KOPT-K1 (cell line): Measurements from ENCODE around the gene ASAP3.
A peak's percentile ranks its signal among the peaks of the same experiment; 100 is the strongest.

Experiments
- H3K27ac ChIP-seq: fragments of 200-600 bp; sonication (generic); 2 replicates; pipeline ENCODE4 v1.5.1; 2016; ENCODE audit warnings: antibody characterized with exemption, mild to moderate bottlenecking, low read depth, low read length; ENCODE audit not compliant: poor library complexity, severe bottlenecking
- H3K36me3 ChIP-seq: fragments of 200-600 bp; sonication (generic); 2 replicates; pipeline ENCODE4 v1.5.1; 2017; ENCODE audit warnings: antibody characterized with exemption, mild to moderate bottlenecking, low read length, moderate library complexity; ENCODE audit not compliant: insufficient read depth
- H3K9me3 ChIP-seq: fragments of 200-600 bp; sonication (generic); 2 replicates; pipeline ENCODE4 v1.5.1; 2017; ENCODE audit warnings: antibody characterized with exemption, low read length, mild to moderate bottlenecking; ENCODE audit not compliant: insufficient read depth, poor library complexity, severe bottlenecking

ASAP3 gene

DNA sequence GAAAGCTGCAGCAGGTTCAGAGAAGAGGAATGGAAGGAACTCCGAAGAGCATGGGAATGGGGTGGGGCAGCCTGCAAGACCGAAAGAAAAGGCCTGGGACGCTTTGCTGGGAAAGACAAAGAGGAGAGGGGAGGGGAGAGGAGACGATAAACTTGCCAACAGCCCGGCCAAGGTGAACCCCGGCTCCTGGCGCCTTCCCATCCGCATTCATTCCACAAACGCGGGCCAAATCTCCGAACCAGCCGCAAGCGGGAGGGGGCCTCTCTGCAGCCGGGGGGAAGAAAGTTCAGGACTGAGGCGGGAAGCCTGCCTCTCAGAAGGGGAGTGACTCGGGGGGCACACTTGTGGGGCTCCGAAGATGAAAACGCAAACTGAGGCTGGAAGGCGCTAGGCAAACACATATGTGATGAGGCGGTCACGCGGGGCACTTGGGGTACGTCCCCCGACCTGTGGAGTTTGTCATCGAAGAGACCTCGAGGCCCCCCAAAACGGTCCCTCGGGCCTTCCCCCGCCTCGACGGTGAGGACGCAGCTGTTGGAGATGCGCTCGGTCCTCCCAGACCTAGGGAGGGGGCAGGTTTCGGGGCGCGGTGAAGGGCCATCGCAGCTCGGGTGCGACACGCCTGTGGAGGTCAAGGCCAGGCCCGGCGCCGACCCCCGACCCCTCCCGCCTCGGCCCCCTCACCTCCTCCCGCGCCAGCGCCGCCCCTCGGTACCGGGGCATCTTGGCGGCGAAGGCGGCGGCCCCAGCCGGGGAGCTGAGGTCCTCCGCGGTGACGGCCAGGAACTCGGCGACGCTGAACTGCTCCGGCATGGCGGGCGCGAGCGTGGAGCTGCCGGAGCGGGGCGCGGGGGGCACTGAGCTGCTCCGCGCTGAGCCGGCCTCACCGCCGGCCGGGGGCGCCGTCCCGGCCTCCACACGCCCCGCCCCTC, at the start of gene ASAP3:
Gene ASAP3 (minus strand): TSS at position 859 of the 932 bp plus-strand sequence. CDS start 46 bp downstream, at position 813.
- Histone ChIP-seq H3K9me3 (no peaks in the 10 kb centered on the region), H3K27ac (no peak within 1 kb of the TSS), H3K36me3 (no peaks in the 10 kb centered on the region)

DNA sequence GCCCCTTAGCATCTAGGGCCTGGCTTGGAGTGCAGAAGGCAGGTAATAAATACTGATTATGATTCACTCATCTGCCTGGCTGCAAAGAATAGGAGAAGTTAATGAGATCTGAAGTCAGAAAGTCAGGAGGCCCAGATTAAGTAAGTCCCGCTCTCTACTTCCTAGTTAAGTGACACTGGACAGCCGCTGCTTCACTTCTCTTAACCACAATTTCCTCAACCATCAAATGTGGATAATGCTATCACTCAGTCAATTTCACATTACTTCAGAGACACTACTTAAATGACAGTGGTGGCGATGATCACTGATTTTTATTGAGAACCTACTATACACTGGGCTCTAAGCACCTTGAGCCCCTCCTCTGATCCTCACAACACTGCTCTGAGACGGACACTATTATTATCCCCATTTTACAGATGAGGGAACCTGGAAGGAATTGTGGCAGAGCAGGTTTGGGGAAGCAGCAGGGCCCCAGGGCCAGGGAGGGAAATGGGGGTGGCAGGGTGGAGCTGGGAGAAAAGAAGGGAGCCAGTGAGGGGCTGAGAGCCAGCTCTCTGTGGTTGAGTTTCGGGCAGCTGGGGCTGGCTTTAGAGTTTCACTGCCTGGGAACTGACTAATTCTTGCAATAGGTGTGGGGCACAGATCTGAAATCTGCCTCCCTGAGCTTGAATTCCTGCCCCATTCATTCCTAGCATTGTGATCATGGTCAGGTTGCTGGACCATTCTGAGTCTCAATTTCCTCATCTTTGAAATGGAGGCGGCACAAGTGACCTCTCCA, 49.5 kb upstream of the ASAP3 start:
- Histone ChIP-seq H3K36me3 (no peaks in the 10 kb centered on the region), H3K27ac (no peak overlapping the region), H3K9me3 (no peaks in the 10 kb centered on the region)

- Histone ChIP-seq H3K9me3 (no peaks in the 10 kb centered on the region), H3K27ac (peak overlapping the region; percentile 99), H3K36me3 (peaks cover 14% of the 10 kb centered on the region)
Observed at GRCh38 chr1:23531562-23532094, 47.6 kb upstream of the ASAP3 start.

DNA sequence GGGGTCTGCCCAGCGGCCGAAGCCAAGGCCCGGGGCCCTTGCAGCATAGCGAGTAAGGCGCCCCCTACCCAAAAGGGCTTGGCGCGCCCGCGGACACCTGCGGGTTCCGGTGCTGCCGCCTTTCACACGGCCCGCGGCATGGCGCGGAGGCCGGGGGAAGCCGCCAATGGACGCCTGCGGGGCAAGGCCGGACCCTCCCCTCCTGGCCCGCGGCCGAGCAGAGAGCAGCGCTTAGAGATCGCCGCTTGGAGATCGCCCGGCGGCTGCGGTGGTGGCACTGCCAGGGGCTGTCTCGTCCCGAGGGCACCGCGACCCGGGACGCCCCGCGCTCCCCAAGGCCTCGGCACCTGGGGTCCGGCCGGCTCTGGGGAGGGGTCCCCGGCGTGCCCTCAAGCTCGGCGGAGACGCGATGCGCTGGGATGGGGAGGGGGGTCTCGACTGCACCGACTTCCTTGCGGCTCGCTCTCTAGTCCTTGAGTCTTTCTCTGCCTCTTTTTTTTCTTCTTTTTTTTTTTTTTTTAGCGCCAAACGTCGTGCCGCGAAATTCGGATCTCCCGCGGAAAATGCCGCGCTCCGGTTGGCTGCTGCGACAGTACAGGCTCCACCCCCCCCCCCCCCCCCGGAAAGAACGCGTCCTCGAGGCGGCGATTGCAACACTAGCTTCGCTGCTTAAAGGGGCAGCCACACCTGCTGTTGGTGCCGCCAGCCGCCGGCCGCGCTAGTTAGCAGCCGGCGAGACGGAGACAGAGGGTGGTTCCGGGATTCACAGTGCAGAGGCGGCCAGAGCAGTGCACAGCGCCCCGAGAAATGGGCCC, 47.0 kb upstream of the ASAP3 start, which contains the start of gene E2F2:
Gene E2F2 (minus strand): TSS at position 487 of the 815 bp plus-strand sequence. CDS start 440 bp downstream, at position 47.
- Histone ChIP-seq H3K9me3 (no peaks in the 10 kb centered on the region), H3K36me3 (peaks cover 21% of the 10 kb centered on the region), H3K27ac (peak within 1 kb of the TSS; percentile 99)

GRCh38 chr1:23530087-23530746, 46.2 kb upstream of the ASAP3 start:
- no peaks in the 10 kb centered on the region for H3K9me3 ChIP-seq
- H3K36me3 ChIP-seq, result peaks cover 21% of the 10 kb centered on the region
- peak overlapping the region; percentile 99 for H3K27ac ChIP-seq

DNA sequence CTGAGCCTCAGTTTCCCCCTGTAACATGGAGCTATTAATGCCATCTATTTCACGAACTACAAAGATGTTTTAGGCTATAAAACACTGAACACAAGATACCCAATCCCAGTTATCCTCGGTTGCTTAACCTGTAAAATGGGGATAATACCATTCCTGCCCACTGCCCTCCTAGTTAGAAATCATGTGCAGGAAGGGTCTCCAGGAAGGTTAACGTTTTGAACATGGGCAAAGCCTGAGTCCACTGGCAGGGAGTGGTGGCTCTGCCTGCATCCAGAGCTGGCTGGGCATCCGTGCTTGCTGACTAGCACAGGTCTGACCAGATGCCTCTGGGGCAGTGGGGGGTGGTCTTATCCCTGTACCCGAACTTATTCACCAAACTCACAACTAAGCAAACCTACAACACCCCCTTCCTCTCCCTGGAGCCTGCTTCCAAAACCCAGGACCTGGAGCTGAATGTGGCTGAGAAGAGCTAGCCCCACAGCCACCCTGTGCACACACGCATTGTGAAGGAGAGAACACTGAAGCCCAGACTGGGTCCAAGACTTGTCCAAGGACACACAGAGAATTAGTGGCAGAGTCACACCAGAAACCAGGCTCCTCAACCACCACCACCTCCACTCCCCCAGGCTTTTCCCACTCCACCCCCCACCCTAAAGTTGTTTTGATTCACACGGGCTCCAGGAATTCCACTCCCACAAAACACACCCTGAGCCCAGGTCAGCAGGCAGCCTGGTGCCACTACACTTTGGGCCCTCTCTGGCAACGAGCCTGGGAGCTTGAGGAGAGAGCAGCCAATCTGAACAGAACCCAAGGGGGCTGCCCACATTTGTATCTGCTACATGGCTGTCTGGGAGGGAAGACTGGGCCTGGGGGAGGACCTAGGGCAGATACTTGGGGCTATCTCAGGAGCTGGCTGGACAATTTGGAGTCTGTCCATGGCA, 45.4 kb upstream of the ASAP3 start:
- peak overlapping the region; percentile 99 for H3K27ac ChIP-seq
- H3K36me3 ChIP-seq, result peaks cover 24% of the 10 kb centered on the region
- H3K9me3 ChIP-seq, result no peaks in the 10 kb centered on the region

- Histone ChIP-seq H3K27ac (peak overlapping the region; percentile 99), H3K9me3 (no peaks in the 10 kb centered on the region), H3K36me3 (peaks cover 34% of the 10 kb centered on the region)
Observed at GRCh38 chr1:23528250-23528978, 44.4 kb upstream of the ASAP3 start.

DNA sequence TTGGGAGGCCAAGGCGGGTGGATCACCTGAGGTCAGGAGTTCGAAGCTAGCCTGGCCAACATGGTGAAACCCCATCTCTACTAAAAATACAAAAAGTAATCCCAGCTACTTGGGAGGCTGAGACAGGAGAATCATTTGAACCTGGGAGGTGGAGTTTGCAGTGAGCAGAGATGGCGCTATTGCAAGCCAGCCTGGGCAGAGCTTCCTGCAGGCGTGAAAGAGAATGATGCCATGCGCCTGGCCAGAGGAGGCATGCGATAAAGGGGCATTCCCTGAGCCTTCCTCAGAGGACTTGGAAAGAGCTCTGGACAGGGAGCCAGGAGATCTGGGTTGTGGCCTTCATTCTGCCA, 43.9 kb upstream of the ASAP3 start:
- Histone ChIP-seq H3K9me3 (no peaks in the 10 kb centered on the region), H3K36me3 (peaks cover 40% of the 10 kb centered on the region), H3K27ac (peak overlapping the region; percentile 99)

GRCh38 chr1:23527366-23527765, 43.4 kb upstream of the ASAP3 start:
- Histone ChIP-seq H3K9me3 (no peaks in the 10 kb centered on the region), H3K27ac (peak overlapping the region; percentile 18), H3K36me3 (peaks cover 45% of the 10 kb centered on the region)

DNA sequence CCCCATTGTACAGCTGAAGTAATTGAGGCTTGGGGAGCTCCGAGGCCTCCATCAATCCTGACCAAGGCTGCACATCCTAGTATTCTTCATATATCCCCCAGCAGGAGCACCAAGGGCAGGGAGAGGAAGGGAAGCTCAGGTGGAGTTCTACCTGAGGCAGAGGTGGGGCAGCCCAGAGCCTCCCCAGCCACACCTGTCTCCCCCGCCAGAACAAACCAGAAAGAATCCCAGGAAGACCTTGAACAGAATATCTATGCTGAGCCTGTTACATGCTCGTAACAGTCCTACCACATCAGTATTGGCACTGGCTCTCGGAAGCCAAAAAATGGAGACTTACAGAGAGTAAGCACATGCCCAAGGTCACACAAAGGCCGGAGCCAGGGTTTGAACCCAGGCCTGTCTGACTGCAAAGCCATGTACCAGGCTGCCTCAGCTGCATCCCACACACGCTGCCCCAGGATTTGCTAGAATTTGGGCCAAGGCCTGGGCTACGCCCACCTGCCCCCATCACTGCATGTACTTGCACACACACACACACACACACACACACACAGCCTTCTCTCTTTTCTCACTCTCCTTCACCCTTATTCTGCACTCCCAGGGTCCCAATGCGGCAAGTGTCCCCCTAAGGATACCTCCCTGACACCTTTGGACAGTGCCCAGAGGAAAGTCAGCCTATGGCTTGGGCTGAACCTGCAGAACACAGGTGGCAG, 42.5 kb upstream of the ASAP3 start:
- H3K27ac ChIP-seq, result peak overlapping the region; percentile 75

DNA sequence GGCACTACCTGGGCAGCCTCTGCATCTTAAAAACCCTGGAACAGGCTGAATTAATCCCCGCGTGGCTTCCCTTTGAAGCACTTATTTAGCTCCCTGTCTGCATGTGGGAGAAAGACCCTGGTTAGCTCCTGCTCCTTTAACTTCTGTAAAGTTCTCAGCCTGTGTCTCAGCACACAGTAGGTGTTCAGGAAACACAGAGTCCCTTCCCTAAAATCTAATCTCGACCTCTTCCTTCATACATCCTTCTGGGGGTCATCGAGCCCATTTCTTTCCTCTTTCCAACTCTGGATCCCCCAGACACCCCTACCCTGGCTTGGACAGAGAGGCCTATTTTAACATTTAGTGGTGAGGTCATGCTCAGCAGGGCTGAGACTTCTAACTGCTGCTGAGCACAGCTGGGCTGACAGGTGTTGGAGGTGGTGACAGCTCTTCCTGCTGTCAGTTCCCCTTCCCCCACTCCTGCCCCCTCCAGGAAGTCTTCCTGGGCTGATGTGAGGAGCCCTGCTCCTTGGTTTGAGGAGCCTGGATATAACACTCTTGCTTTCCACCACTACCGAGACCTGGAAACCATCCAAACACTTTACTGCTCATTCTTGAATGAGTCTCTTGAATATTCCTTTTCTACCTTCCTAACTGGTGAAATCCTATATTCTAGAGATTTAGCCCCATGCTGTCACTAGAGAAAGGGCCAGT, 41.7 kb upstream of the ASAP3 start:
- peak overlapping the region; percentile 75 for H3K27ac ChIP-seq
- no peaks in the 10 kb centered on the region for H3K9me3 ChIP-seq
- peaks cover 61% of the 10 kb centered on the region for H3K36me3 ChIP-seq

More for the DNA sequence above, 42.5 kb upstream of the ASAP3 start:
- Histone ChIP-seq H3K9me3 (no peaks in the 10 kb centered on the region), H3K36me3 (peaks cover 53% of the 10 kb centered on the region)
